ENCODE measurements around the gene PTPA. TPM values are rescaled to one million over a fixed set of nuclear protein-coding genes. Genes with fewer than 3 reads are reported as not detected.

Gene PTPA
- total and polyA plus RNA-seq, 2 experiments from 2014 or later = 60.9 to 72.3 TPM

- peaks cover 38% of the 10 kb centered on the region for H3K79me2 ChIP-seq
- H3K4me1 ChIP-seq (ENCODE audit: insufficient read depth) = peaks cover 65% of the 10 kb centered on the region
- H3K4me3 ChIP-seq = no peak overlapping the region
- no peaks in the 10 kb centered on the region for H3K9me2 ChIP-seq (replicated peaks; ENCODE audit: insufficient read depth)
- 41% methylated on average over 12 of the region's 13 CpGs for WGBS (ENCODE audit: low lambda C conversion rate, missing lambda C conversion rate)
- peak overlapping the region; percentile 100 for H3K27ac ChIP-seq
- H3K4me2 ChIP-seq = peak overlapping the region; percentile 82
- TF ChIP-seq CTCF (IDR thresholded peaks at IDR 0.05; ENCODE audit: poor library complexity) (peak; percentile 1), EZH2 (IDR thresholded peaks at IDR 0.05; ENCODE audit: borderline replicate concordance) (no peak)
- H2AFZ ChIP-seq = no peak overlapping the region
- DNase-seq (ENCODE audit: low spot score) = peak; percentile 82
- no peaks in the 10 kb centered on the region for H3K27me3 ChIP-seq
- H3K9me3 ChIP-seq (ENCODE audit: low read depth) = no peaks in the 10 kb centered on the region
- no peaks in the 10 kb centered on the region for H4K20me1 ChIP-seq (ENCODE audit: insufficient read depth, poor library complexity, severe bottlenecking)
- H3K36me3 ChIP-seq (replicated peaks; ENCODE audit: insufficient read depth, low read depth) = no peaks in the 10 kb centered on the region
These were observed 30.1 kb downstream of the PTPA start for GRCh38 chr9:129141066-129142041.

- Histone ChIP-seq H3K27ac (peak overlapping the region; percentile 100), H3K4me2 (peak overlapping the region; percentile 82), H3K36me3 (replicated peaks; ENCODE audit: insufficient read depth, low read depth) (no peaks in the 10 kb centered on the region), H3K27me3 (no peaks in the 10 kb centered on the region), H3K9me3 (ENCODE audit: low read depth) (no peaks in the 10 kb centered on the region), H3K4me3 (no peak overlapping the region), H4K20me1 (ENCODE audit: insufficient read depth, poor library complexity, severe bottlenecking) (no peaks in the 10 kb centered on the region), H2AFZ (no peak overlapping the region), H3K9me2 (replicated peaks; ENCODE audit: insufficient read depth) (no peaks in the 10 kb centered on the region), H3K79me2 (peaks cover 43% of the 10 kb centered on the region), H3K4me1 (ENCODE audit: insufficient read depth) (peaks cover 74% of the 10 kb centered on the region)
- TF ChIP-seq EZH2phosphoT487 (IDR thresholded peaks at IDR 0.05; ENCODE audit: low read depth, severe bottlenecking, unreplicated experiment) (no peak), CTCF (IDR thresholded peaks at IDR 0.05; ENCODE audit: poor library complexity) (no peak), EZH2 (IDR thresholded peaks at IDR 0.05; ENCODE audit: borderline replicate concordance) (no peak)
- WGBS (ENCODE audit: low lambda C conversion rate, missing lambda C conversion rate) = 82% methylated on average over 15 of the region's 15 CpGs
- no peak for DNase-seq (ENCODE audit: low spot score)
These were observed 31.1 kb downstream of the PTPA start for GRCh38 chr9:129142138-129142935.

DNA sequence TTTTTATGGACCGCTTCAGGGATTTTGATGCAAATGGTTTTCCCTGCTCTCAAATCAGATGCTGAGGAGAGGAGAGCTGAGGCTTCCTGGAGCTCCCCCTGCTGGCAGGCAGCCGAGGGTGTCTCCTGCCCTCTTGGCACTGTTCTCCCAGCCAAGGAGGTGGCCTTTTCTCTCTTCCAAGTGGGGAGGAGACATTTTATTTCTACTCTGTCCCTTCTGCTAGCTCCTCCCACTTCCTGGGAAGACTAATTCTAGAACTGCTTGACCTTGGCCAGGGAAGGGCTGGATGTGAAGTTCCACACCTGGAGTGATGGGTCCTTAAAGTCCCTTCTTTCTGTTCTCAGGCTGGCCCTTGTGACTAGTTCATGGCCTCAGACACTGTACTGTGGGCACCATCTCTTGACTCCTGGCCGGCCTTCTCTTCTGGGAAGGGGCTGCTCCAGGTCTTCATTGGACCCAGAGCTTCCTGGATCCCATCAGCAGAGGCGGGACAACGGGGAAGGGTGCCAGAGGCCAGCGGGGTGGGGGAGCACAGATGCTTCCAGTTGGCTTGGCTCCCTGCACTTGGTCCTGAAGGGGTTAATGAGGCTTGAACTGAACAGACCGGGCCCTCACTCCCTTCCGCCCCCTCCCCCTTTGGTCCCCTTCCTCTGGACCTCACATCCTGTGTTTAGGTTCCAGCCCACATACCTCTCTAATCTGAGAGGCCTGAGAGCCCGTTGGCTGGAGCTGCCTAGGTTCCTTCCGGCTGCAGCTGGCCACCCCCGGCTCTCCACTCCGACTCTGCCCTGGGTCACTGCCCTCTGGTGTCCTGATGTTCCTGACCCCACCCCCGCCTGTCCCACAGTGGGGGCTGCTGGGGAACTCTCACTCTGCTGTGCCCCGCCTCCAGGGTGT, 32.1 kb downstream of the PTPA start:
- H3K79me2 ChIP-seq = peaks cover 43% of the 10 kb centered on the region
- peak; percentile 89 for DNase-seq (ENCODE audit: low spot score)
- no peaks in the 10 kb centered on the region for H3K36me3 ChIP-seq (replicated peaks; ENCODE audit: insufficient read depth, low read depth)
- H3K27ac ChIP-seq = peak overlapping the region; percentile 100
- H2AFZ ChIP-seq = no peak overlapping the region
- TF ChIP-seq EZH2 (IDR thresholded peaks at IDR 0.05; ENCODE audit: borderline replicate concordance) = no peak
- TF ChIP-seq CTCF (IDR thresholded peaks at IDR 0.05; ENCODE audit: poor library complexity) = peak; percentile 87
- 39% methylated on average over 11 of the region's 14 CpGs for WGBS (ENCODE audit: low lambda C conversion rate, missing lambda C conversion rate)
- peaks cover 75% of the 10 kb centered on the region for H3K4me1 ChIP-seq (ENCODE audit: insufficient read depth)
- H3K4me3 ChIP-seq = no peak overlapping the region
- no peaks in the 10 kb centered on the region for H4K20me1 ChIP-seq (ENCODE audit: insufficient read depth, poor library complexity, severe bottlenecking)
- peak overlapping the region; percentile 9 for H3K4me2 ChIP-seq
- no peaks in the 10 kb centered on the region for H3K27me3 ChIP-seq
- H3K9me2 ChIP-seq (replicated peaks; ENCODE audit: insufficient read depth) = no peaks in the 10 kb centered on the region
- no peaks in the 10 kb centered on the region for H3K9me3 ChIP-seq (ENCODE audit: low read depth)

Measured in hepatocyte (in vitro differentiated cells).